Regular cardiac myocyte (primary cell): ENCODE measurements around the gene SUMF2. TPM values are rescaled to one million over a fixed set of nuclear protein-coding genes. Genes with fewer than 3 reads are reported as not detected.

Experiments
- total RNA-seq: library from RNA; depleted of rRNA; stranded (reverse); fragments of >200 nt; gene quantifications from 2 replicates; pipeline ENCODE4 v1.2.3, GENCODE V29; 2014

The SUMF2 gene
- 118 and 274 TPM in 2 replicates for total RNA-seq

GRCh38 chr7:56063882-56064625, at the start of gene SUMF2:
TSS of gene SUMF2 (plus strand) at chr7:56064286. CDS start at chr7:56064312, 26 bp downstream.

DNA sequence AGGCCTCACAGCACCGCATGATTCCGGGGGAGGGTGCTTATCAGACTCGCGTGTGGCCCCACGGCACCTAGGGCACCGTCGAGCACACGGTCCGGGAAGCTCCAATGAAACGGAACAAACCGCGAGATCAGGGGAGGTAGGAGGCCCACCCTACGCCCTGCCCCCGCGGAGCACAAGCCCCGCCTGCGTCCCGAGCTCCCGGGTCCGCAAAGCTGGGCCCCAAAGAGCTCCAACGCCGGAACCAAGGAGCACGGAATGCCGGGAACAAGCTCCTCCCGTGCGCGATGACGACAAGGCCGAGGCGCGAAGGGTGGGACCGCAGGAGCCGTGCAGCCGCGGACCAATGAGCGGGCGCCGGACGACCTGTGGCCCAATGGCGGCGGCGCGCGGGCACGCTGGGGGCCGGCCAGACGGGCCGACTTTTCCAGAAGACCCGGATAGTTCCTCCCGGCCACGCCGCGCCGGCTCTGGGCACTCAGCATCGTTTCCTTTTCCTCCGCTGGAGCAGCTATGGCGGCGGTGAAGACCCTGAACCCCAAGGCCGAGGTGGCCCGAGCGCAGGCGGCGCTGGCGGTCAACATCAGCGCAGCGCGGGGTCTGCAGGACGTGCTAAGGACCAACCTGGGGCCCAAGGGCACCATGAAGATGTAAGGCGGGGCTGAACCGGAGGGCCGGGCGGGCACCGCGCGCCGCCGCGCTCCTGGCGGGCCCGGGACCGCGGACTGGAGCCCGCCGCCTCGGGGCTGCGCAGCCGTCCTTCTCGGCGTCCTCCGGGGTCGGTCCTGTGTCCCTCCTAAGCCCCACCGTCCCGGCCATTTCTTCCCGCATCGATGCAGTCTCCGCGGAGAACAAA, 12.5 kb upstream of the SUMF2 start, which contains the start of the genes CCT6A and PSPH:
TSS of gene CCT6A (plus strand) at position 427 of the 853 bp plus-strand sequence. CDS start at position 511, 84 bp downstream.
TSS of gene PSPH (minus strand) at position 106 of the 853 bp plus-strand sequence. CDS start 30,232 bp downstream, outside the sequence.

GRCh38 chr7:56092789-56093531, 28.9 kb downstream of the SUMF2 start, which contains the start of gene PHKG1:
TSS of gene PHKG1 (minus strand) at chr7:56092952. CDS start at chr7:56088941, 4,011 bp downstream.

GRCh38 chr7:56106108-56107073, 42.3 kb downstream of the SUMF2 start, which contains the start of gene CHCHD2:
TSS of gene CHCHD2 (minus strand) at chr7:56106476. CDS start at chr7:56106413, 63 bp downstream.

DNA sequence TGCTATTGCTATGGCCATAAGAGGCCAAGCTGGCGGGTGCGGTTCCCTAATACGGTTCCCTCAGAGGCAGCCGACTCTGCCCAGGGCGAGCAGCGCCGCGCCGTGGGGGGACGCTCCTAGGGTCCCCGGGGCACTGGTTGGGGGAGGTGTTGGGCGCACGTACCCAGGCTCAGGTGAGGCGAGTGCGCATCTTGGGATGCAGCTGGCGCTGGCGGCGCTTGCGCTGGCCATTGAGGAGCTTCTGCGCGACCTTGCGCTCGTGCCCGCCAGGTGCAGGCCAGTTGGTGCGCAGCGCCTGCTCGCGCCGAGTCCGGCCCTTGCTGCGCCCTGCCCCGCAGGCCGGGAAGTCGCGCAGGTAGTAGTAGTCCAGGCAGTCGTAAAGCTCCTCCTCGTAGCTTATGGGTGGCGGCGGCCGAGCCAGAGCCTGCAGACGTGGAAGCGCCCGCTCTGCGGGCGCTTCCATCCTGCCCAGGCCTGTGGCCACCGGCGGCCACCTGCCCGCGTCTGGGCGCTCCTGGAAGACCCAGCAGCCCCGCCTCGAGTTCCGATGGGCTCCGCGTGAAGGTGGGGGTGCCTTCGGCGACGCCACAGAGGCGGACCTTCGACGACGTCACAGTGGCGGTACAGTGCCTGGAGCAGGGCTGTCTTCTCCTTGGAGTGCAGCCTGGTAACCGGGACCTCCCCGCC, 51.9 kb downstream of the SUMF2 start, which contains the start of gene NUPR2:
TSS of gene NUPR2 (minus strand) at position 566 of the 687 bp plus-strand sequence. CDS start at position 463, 103 bp downstream.

Other genes starting within 250 kb of the SUMF2 start
- gene SEPTIN14, start 201.5 kb upstream of the SUMF2 start, total RNA-seq, result not detected in 2 replicates
- 1.5 and 1.7 TPM in 2 replicates for gene ZNF713, start 176.8 kb upstream of the SUMF2 start, total RNA-seq
- 11.8 and 14.4 TPM in 2 replicates for gene MRPS17, start 112.4 kb upstream of the SUMF2 start, total RNA-seq
- gene NIPSNAP2, start 99.7 kb upstream of the SUMF2 start, total RNA-seq, result 26.8 and 31.0 TPM in 2 replicates
- gene PSPH, start 12.8 kb upstream of the SUMF2 start, total RNA-seq, result 56.1 and 74.6 TPM in 2 replicates
- gene CCT6A, start 12.5 kb upstream of the SUMF2 start, total RNA-seq, result 163 and 373 TPM in 2 replicates
- gene PHKG1, start 28.7 kb downstream of the SUMF2 start, total RNA-seq, result 1.4 TPM in 1 of 2 replicates, not detected in the other
- 305 and 307 TPM in 2 replicates for gene CHCHD2, start 42.2 kb downstream of the SUMF2 start, total RNA-seq
- gene NUPR2, start 52.1 kb downstream of the SUMF2 start, total RNA-seq, result not detected in 2 replicates